Ammon's horn (tissue), 1 donor: ENCODE data around the gene GOLGA6B.
"Not testable (repeated sequence)": the region's sequence is repeated elsewhere in the genome, so short reads cannot be mapped to it uniquely, and the experiment has no call there.

Experiments
- DNase-seq: peaks from one replicate; pipeline ENCODE4 v3.0.0-alpha.2; 2016; ENCODE audit warnings: low spot score

Gene GOLGA6B, protein sequence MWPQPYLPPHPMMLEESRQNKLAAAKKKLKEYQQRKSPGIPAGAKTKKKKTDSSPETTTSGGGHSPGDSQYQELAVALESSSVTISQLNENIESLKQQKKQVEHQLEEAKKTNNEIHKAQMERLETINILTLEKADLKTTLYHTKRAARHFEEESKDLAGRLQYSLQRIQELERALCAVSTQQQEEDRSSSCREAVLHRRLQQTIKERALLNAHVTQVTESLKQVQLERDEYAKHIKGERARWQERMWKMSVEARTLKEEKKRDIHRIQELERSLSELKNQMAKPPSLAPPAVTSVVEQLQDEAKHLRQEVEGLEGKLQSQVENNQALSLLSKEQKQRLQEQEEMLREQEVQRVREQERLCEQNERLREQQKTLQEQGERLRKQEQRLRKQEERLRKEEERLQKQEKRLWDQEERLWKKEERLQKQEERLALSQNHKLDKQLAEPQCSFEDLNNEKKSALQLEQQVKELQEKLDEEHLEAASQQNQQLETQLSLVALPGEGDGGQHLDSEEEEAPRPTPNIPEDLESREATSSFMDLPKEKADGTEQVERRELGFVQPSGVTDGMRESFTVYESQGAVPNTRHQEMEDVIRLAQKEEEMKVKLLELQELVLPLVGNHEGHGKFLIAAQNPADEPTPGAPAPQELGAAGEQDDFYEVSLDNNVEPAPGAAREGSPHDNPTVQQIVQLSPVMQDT

DNA sequence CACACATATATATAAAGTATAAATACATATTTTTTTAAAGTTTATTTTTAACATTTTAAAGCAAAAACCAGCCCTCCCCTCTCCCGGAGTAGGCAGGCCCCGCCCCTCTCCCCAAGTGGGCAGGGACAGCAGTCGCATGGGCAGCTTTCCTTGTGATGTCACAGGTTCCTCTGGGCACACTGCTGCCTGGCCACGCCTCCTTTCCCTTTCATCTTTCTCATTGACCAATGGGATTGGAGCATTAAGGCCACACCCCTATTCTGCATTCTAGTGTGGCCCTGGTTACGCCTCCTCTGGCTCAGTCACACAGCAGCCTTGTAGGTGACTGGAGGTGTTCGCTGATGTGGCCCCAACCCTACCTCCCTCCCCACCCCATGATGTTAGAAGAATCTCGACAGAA is at the start of gene GOLGA6B:
GOLGA6B (plus strand) TSS at position 301 of the 400 bp plus-strand sequence; CDS start at position 342, 41 bp downstream.
- DNase-seq: not testable (repeated sequence)

DNA sequence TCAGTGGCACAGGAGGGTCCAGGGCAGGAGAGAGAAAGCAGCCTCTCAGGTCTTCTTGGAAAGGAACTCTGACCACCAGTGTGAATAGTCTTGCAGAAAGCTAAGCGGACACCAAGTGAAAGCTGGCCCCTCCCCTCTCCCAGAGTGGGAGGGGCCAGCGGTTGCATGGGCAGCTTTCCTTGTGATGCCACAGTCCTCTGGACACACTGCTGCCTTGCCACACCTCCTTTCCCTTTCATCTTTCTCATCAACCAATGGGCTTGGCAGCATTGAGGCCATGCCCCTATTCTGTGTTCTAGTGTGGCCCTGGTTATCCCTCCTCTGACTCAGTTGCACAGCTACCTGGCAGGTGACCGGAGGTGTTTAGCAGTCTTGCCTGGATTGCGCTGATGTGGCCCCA is 49.7 kb upstream of the GOLGA6B start:
- no peak for DNase-seq

DNA sequence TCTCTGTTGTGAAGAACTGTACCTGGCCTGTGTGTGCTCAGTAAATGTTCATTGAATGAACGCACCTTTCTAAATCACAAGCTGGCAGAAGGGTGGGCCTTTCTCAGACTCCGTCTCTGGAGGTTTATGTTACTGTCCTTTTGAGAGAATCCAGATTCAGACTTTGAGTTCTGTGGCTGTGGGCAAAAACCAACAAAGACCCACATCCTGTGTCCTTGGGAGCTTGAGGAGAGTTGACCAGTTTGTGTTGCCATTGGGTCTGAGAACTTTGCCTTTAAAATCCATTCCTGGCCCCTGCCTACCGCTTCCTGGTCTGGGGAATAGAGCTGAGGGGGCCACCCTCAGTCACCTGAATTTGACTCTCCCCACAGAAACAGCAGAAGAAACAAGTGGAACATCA is 46.4 kb upstream of the GOLGA6B start:
- DNase-seq: not testable (repeated sequence)

DNA sequence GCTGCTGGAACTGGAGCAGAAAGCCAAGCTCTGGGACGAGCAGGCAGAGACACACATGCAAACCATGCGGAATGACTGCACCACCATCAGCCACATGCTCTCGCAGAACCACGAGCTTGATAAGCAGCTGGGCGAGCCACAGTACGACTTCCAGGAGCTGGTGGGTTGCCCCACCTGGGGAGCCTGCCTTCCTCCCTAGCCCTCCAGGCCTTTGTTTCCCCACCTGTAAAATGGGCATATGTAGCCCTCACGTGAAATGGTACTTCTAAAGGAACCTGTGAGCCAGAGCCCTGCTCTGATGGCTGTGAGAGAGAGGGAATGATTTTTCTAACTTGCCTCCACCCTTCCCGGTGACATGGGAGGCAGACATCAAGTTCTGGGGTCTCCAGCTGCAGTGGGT is 44.6 kb upstream of the GOLGA6B start:
- DNase-seq: peak; percentile 8

DNA sequence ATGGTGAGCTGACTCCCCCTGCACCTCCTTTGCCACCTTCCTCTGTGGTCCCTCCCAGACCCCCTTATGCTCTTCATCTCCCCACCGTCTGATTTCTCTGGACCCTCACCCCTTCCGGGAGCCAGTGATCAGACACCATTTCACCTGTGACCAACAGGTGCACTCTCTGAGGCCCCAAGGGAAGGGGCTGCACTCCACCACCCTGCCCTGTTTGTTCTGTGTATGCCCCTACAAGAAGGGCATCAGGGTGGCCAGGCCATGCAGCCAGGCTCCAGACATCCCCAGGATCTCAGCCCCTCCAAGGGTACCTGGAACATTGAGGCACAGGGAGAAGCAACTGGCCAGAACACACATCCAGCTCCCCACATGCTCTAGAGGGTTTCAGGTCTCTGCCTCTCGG is 42.2 kb upstream of the GOLGA6B start:
- DNase-seq: not testable (repeated sequence)

DNA sequence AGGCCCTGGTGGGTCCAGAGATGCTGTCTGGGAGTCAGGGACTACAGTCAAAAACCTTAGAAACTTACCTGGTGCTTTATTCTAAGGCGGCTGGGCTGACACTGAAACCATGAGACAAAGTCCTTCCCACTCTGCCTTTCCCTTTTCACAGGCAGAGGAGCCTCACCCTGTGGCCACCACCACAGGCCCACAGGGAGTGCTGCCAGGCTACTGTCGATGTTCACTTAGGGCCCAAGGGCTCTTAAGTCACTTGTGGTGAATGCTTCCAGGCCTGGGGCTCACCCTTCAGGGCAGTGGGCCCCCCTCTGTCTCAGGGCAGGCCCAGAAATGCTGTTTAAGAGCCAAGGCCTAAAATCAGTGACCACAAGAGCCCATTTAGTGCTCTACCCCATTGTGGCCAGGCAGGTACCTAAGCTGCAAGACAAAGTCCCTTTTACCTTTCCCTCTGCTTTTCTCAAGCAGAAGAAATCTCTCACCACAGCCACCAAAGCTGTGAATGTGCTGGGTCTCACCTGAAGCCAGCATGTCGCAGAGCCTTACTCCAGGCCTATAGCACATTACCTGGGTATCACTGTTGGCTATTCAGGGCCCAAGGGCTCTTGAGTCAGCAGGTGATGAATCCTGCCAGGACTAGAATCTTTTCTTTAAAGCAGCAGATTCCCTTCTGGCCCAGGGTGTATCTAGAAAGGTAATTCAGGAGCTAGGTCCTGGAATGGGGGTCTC is 39.5 kb upstream of the GOLGA6B start:
- DNase-seq: no peak

DNA sequence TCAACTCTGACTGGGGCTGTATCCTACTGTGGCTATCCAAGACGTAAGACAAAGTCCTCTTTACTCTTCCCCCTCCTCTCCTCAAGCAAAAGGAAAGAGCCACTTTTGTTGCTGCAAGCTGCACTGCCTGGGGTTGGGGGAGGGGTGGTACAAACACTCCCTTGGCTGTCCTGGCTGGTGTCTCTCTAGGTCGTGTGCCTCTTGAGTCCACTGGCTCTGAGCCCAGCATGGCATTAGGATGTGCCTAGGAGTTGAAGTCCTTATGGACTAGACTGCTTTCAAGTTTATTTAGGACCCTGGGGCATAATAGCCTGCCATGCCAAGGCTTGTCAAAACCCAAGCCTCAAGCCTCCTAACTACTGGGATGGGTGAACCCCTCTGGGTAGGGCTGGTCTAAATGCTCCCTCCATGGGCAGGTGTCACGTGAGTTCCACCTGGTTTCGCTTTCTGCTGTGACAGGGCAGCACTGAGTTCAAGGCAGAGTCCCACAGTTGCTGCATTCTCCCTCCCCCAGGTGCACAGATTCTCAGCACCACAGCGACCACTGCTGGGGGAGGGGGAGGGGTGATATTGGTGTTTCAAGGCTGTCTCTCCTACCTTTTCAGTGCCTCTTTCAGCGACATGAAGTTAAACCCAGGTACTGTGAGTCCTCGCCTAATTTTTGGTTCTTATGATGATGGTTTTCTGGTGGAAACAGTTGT is 38.8 kb upstream of the GOLGA6B start:
- DNase-seq: not testable (repeated sequence)

DNA sequence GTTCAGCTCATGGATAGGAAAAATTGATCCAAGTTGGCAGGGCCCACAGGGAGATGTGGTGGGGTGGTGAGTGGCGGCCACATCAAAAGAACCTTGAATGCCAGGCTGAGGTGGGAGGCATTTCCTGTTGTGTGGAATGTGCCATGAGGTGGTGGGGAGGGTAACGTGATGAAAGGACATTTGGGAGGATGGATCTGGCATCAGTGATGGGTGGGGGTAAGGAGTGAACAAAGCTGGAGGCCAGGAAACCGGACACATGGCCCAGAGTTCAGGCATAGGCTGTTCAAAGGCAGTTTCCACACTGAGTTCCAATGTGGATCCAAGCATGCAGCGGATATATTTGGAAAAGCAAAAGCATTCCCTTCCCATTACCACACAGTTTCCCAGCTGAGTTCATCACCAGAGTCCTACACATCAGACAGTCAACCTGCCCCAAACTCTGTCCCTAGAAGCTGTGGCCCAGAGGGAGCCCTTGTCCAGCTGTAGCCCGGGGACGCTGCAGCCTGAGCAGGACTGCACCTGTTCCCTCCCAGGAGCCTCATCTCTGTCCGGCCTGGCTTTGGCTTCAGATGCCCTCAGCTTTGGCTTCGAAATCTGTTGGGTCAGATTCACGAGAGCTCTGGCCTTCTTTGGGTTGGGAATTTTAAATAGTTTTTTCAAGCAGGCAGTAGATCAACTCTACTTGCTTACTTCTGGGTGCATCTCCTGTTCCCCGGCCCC is 37.8 kb upstream of the GOLGA6B start:
- DNase-seq: no peak

DNA sequence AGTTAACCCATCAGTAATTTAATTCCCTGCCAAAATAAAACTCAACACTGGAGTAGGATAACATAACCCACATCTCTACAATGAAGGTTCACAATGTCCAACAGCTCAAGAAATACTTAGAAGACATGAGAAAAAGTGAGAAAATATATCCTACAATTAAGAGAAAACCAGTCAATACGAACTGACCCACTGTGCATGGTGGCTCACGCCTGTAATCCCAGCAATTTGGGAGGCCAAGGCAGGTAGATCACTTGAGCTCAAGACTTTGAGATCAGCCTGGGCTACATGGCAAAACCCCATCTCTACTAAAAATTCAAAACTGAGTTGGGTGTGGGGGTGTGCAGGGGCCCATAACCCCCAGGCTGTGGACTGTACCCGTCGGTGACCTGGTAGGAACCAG is 30.6 kb upstream of the GOLGA6B start:
- not testable (repeated sequence) for DNase-seq

DNA sequence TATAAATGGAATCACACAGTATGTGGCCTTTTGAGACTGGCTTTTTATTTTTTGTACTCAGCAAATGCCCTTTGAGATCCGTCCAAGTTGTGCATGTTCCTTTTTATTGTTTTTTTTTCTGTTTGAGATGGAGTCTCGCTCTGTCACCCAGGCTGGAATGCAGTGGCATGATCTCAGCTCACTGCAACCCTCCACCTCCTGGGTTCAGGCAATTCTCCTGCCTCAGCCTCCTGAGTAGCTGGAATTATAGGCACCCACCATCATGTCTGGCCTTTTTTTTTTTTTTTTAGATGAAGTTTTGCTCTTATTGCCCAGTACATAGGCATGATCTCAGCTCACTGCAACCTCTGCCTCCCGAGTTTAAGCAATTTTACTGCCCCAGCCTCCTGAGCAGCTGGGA is 28.3 kb upstream of the GOLGA6B start:
- not testable (repeated sequence) for DNase-seq

DNA sequence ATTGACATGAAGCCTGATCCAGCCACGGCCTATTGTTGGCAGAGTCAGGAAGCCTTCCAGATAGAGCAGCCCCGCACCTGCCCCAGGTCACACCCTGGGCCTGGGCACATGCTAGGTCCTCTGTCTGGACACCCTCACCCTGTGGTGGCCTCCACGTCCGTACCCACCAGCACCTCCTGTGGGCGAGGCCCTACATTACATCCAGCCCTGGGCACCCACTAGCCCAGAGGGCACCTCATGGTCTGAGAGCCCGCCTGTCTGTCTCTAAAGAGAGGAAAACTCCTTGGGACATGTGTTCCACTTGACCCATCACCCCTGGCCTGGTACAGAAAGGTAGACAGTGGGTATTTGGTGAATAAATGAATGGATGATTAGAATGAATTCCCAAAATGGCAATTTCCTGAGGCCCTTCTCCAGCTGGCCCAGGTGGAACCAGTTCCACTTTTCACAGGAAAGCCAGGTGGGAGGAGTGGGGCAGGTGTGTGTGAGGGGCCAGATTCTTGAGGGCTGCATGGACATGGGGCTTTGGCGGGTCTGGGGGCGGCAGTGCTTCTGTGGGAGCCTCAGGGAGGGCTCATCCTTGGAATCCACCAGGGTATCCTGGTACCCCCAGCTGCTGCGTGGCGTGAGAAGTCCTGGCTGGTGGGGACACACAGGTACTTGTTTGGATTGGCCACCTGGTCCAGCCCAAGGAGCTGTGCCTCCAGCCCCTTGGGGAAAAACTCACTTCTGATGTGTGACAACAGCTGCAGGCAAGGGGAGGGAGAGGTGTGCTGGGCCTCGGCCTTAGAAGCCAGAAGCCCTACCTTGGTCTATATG is 26.0 kb upstream of the GOLGA6B start:
- DNase-seq: not testable (repeated sequence)

DNA sequence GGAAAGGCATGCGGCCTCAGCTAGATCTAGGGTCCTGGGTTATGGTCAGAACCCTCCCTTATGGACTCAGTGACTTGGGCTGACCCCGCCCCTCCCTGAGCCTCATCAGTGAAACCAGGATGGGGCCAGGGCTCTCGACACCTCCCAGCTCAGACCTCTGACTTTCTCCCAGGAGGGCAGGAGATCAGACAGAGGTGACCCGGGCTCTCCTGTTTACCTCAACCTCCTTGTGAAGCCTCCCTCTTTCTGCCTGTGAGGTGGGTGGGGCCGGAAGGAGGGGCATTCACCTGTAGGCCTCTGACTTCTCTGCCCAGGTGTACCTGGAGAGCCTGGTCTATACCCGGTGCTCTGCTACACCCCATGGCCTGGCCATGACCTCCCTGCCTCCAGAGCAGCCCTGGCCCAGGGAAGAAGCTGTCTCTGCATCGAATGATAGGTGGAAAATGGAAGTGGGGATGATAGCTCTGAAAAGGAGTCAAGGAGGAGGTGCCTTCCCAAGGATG is 25.4 kb upstream of the GOLGA6B start:
- not testable (repeated sequence) for DNase-seq

DNA sequence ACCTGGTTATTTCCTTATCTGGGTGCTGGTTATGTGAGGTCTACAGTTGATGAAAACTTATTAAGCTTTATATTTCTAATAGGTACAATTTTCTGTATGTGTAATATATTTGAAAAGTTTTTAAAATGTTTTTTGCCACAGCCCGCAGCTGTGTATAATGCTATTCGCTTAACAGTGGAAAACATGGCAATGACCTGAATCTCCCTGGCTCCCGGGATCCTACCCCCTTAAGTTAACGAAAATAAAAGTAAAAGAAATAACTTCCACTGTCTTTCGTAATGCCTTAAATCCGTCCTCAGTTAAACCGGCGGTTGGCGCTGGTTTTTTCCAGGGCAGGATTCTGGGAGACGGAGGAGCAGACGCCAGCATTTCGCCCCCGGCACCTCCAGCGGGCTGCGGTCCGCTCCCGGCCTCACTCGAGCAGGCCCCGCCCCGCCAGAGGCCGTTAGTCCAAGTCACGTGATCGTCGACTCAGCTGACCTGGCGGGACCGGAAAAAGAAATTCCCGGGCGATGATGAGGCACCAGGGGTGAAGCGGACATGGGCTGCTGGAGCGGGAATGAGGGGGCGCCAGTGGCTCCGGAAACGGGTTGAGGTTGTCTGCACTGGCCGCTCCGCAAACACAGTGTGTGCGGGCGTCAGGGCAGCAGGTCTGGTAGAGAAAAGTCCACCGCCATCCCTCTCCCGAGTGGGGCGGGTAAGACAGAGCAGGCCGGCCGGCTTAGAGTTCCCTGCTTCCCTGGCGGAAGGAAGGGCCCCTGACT is 17.8 kb upstream of the GOLGA6B start:
- peak; percentile 78 for DNase-seq

DNA sequence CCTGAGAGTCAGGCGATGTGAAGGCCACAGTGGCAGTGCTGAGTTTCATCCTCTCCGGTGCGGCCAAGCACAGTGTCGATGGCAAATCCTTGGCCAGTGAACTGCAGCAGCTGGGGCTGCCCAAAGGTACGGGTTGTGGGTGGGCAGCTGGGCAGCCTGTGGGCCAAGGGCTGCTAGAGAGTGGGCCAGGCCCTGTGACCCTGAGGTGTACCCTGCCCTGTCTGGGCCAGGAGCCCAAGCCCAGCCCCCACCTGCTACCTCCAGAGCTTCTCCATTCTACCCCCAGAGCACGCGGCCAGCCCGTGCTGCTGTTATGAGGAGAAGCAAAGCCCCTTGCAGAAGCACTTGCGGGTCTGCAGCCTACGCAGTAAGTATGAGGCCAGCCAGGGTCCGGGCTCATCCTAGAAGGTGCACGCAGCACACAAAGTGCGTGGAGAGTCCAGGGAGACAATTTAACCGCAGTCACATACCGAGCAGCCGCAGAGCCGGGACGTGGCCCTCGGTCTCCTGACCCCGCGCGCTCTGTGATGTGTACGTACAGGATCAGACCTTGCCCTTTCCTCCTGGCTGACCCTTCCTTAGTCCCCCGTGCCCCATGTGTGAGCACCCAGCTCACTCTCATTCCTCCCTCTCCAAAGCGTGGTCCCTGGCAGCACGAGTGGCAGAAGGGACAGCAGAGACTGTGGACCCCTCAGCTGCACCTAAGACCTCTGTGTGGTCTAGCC is 14.6 kb upstream of the GOLGA6B start:
- not testable (repeated sequence) for DNase-seq

DNA sequence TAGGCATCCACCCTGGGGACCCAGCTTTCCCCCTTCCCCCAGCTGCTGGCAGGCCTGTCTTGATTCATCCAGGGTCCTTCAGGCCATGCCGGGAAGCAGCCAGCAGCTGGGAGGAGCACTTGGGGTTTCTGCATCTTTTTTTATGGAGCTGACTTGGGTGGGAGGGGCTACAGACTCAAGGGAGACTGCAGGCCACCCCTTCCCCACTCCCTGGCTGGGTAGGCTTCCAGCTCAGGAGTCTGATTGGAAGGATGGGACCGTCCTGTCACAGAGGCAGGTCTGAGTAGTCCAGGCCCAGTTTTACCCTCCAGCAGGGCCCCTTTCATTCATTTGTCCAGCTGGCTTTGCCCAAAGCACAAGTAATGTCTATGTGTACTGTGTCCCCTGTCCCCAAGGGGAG is 12.2 kb upstream of the GOLGA6B start:
- DNase-seq: not testable (repeated sequence)

DNA sequence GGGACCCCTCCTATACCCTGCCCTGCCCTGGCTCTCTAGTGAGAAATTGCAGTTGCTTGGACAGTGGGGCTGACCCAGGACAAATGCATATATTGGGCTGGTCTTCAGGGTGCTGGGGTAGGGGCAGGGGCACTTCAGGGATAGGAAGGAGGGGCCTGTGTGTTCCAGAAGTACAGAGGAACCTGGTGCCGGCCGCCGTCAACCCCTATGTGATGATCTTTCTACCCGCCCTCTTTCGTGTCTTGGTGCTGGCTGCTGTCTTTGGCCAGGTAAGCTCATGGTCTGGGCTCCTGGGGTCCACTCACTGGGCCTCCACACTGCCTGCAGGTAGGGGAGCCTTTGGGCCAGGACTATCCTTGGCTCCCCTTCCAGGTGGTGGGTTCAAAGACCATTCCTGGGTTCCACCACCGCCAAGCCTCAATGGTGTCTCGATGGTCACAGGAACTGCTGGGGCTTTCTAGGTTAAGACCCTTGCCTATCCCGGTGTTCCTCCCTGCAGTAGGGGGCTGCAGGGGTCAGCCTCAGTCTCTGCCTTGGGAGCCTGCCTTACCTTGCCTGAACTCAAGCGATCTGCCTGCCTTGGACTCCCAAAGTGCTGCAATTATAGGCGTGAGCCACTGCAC is 5.8 kb upstream of the GOLGA6B start:
- not testable (repeated sequence) for DNase-seq

DNA sequence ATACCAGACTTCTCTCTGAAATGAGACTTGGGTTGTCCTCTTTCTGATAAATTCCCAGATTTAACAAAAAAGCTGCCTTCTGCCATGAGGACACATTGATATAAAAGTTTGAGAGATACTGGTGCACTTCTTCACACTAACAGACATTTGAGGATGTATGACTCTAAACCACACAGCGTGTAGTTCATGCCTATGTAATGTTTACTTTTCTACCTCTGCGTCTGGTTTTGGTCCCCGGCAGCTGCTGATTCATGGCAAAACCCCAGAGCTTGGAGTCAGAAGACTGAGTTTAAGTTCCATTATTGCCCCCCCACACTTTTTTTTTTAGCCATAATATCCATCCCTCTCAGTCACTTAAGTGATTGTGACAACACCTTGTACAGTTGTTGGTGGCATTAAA is 1.5 kb downstream of the GOLGA6B start:
- DNase-seq: not testable (repeated sequence)

DNA sequence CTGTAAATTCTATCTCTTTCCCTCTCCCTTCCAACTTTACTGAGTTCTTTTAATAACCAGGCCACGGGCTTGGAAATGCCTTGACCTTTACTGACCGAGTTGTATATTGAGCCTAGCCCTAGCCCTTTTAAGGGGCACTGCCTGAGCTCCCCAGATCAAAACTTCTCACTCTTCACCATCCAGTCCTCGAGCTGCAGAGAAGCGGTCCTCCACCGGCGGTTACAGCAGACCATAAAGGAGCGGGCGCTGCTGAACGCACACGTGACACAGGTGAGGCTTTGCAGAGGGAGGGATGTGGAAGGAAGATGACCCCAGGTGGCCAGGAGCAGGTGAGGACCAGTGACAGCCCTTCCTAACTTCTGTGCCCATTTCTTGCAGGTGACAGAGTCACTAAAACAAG is 6.6 kb downstream of the GOLGA6B start:
- not testable (repeated sequence) for DNase-seq
